Small intestine (tissue), 16 donors: ENCODE measurements around the gene MRPL43. TPM values are rescaled to one million over a fixed set of nuclear protein-coding genes. Genes with fewer than 3 reads are reported as not detected.
A peak's percentile ranks its signal among the peaks of the same experiment; 100 is the strongest.
"Not testable (repeated sequence)": the region's sequence is repeated elsewhere in the genome, so short reads cannot be mapped to it uniquely, and the experiment has no call there.

Source experiments
- DNase-seq, 2 donors: peaks; one replicate each; pipeline versions ENCODE4 v3.0.0 to v3.0.0-alpha.2; 2013
- FAIRE-seq: peaks from 2 replicates; lab custom pipeline; 2012; peaks lifted over from hg19 to GRCh38; lab: Jason Lieb, UNC
- H3K27ac ChIP-seq, 3 donors: one replicate each; pipeline ENCODE4 v1.5.1; 2013; ENCODE audit warnings: low read length in 2 of 3, mild to moderate bottlenecking in 2 of 3, control low read depth in 1 of 3, inconsistent platforms in 1 of 3, low read depth in 1 of 3, moderate library complexity in 1 of 3
- H3K27me3 ChIP-seq, 3 donors: one replicate each; pipeline ENCODE4 v1.6.1; 2013; ENCODE audit warnings: low read length in 3 of 3, inconsistent platforms in 1 of 3; ENCODE audit not compliant: control insufficient read depth in 3 of 3, insufficient read depth in 3 of 3
- H3K36me3 ChIP-seq, 3 donors: one replicate each; pipeline ENCODE4 v1.6.1; 2013; ENCODE audit warnings: low read length in 3 of 3, inconsistent platforms in 1 of 3, low read depth in 1 of 3, mild to moderate bottlenecking in 1 of 3, moderate library complexity in 1 of 3; ENCODE audit not compliant: control insufficient read depth in 3 of 3, insufficient read depth in 2 of 3
- H3K4me1 ChIP-seq, 3 donors: one replicate each; pipeline ENCODE4 v1.6.1; 2013; ENCODE audit warnings: low read length in 2 of 3, inconsistent platforms in 1 of 3, low read depth in 1 of 3, mild to moderate bottlenecking in 1 of 3, moderate library complexity in 1 of 3; ENCODE audit not compliant: control insufficient read depth in 3 of 3, insufficient read depth in 2 of 3
- H3K4me3 ChIP-seq, 3 donors: one replicate each; pipeline ENCODE4 v1.5.1; 2013; ENCODE audit warnings: low read length in 3 of 3, control low read depth in 1 of 3, inconsistent platforms in 1 of 3, low read depth in 1 of 3, mild to moderate bottlenecking in 1 of 3, moderate library complexity in 1 of 3
- H3K9me3 ChIP-seq, 2 donors: one replicate each; pipeline ENCODE4 v1.6.1; 2013; ENCODE audit warnings: low read depth in 1 of 2, low read length in 1 of 2; ENCODE audit not compliant: control insufficient read depth in 2 of 2, insufficient read depth in 1 of 2
- WGBS, 3 donors: extraction: QIAGEN DNeasy Blood & Tissue Kit; methylation state at CpG; one replicate each; pipeline ENCODE4 v1.1.7; 2013; 5-methylcytosine and 5-hydroxymethylcytosine counted together
- long read RNA-seq, 10 donors: transcript quantifications; one replicate each; lab custom pipeline, GENCODE V29; 2026
- polyA plus RNA-seq, 4 donors: library from polyadenylated mRNA; stranded (reverse) in 3 of 4; unstranded in 1 of 4; fragments of 200-250 nt in 3 of 4; fragments of 120-200 nt in 1 of 4; gene quantifications; one replicate each; pipeline versions ENCODE4 v1.2.1 to v1.2.3, GENCODE V29; 2013
- donor health status: healthy with polysubstance abuse.
- donor health status: control.
- donor health status: control.
- donor health status: Bipolar disorder and iron deficiency.
- donor health status: healthy.

The MRPL43 gene
- 100 to 1,000 TPM in 3 of 4 donors, 10 to 100 TPM in 1; 90.1 to 122 (median 107) TPM for polyA plus RNA-seq
- long read RNA-seq, donor 1, transcript MRPL43-213 (2 exons, 897 nt): minor isoform, 7 of 207 reads
- long read RNA-seq, donor 1, transcript MRPL43-201 (5 exons, 747 nt): minor isoform, 13 of 207 reads
- long read RNA-seq, donor 1, transcript MRPL43-203 (3 exons, 1,010 nt): major isoform, 58 of 207 reads
- long read RNA-seq, donor 1, transcript MRPL43-204 (6 exons, 894 nt): minor isoform, 8 of 207 reads
- long read RNA-seq, donor 1, partial matches to known transcripts: 102 of 207 reads
- long read RNA-seq, donor 1, other reads (novel, unspliced or antisense): 5 of 207 reads
- long read RNA-seq, donor 2, transcript MRPL43-203 (3 exons, 1,010 nt): major isoform, 11 of 18 reads
- long read RNA-seq, donor 2, partial matches to known transcripts: 0 of 18 reads
- long read RNA-seq, donor 2, other reads (novel, unspliced or antisense): 0 of 18 reads
- long read RNA-seq, donor 3, transcript MRPL43-203 (3 exons, 1,010 nt): major isoform, 18 of 59 reads
- long read RNA-seq, donor 3, partial matches to known transcripts: 36 of 59 reads
- long read RNA-seq, donor 3, other reads (novel, unspliced or antisense): 0 of 59 reads
- long read RNA-seq, donor 4, partial matches to known transcripts: 0 of 2 reads
- long read RNA-seq, donor 4, other reads (novel, unspliced or antisense): 0 of 2 reads
- long read RNA-seq, donor 5, transcript MRPL43-203 (3 exons, 1,010 nt): major isoform, 8 of 9 reads
- long read RNA-seq, donor 5, partial matches to known transcripts: 0 of 9 reads
- long read RNA-seq, donor 5, other reads (novel, unspliced or antisense): 0 of 9 reads
- long read RNA-seq, donor 6, transcript MRPL43-203 (3 exons, 1,010 nt): major isoform, 28 of 51 reads
- long read RNA-seq, donor 6, partial matches to known transcripts: 0 of 51 reads
- long read RNA-seq, donor 6, other reads (novel, unspliced or antisense): 5 of 51 reads
- long read RNA-seq, donor 7: 0 reads
- long read RNA-seq, donor 8, partial matches to known transcripts: 0 of 6 reads
- long read RNA-seq, donor 8, other reads (novel, unspliced or antisense): 0 of 6 reads
- long read RNA-seq, donor 9, transcript MRPL43-203 (3 exons, 1,010 nt): major isoform, 5 of 7 reads
- long read RNA-seq, donor 9, partial matches to known transcripts: 0 of 7 reads
- long read RNA-seq, donor 9, other reads (novel, unspliced or antisense): 0 of 7 reads
- long read RNA-seq, donor 10, transcript MRPL43-201 (5 exons, 747 nt): minor isoform, 7 of 74 reads
- long read RNA-seq, donor 10, transcript MRPL43-203 (3 exons, 1,010 nt): major isoform, 22 of 74 reads
- long read RNA-seq, donor 10, transcript MRPL43-204 (6 exons, 894 nt): minor isoform, 10 of 74 reads
- long read RNA-seq, donor 10, partial matches to known transcripts: 21 of 74 reads
- long read RNA-seq, donor 10, other reads (novel, unspliced or antisense): 0 of 74 reads

GRCh38 chr10:100986952-100987684 is at the start of gene MRPL43, which contains the start of gene TWNK:
Gene MRPL43, minus strand, starts transcription at chr10:100987497. Its CDS starts 54 bp downstream, at chr10:100987443.
Gene TWNK, plus strand, starts transcription at chr10:100987543. Its CDS starts 668 bp downstream, at chr10:100988211.
- Histone ChIP-seq H3K4me3 (peak within 1 kb of the TSS; percentile 80 to 92 (median 89)), H3K27me3 (no peaks in the 10 kb centered on the region), H3K27ac (peak within 1 kb of the TSS; percentile 67 to 83 (median 77)), H3K36me3 (peaks cover 2 to 77% (median 4%) of the 10 kb centered on the region in 3 donors), H3K9me3 (no peaks in the 10 kb centered on the region), H3K4me1 (peaks cover 3 to 28% (median 5%) of the 10 kb centered on the region in 3 donors)
- WGBS, 3 donors: 0 to 1% (median 1%) methylated on average over 61 to 75 of the region's 75 CpGs
- no peak for FAIRE-seq
- peak; percentile 84 to 94 for DNase-seq

GRCh38 chr10:101036726-101037125 is 49.4 kb upstream of the MRPL43 start:
- 56 to 72% (median 59%) methylated on average over 7 of the region's 7 CpGs for WGBS, 3 donors
- Histone ChIP-seq H3K4me1 (peaks cover 0 to 58% (median 5%) of the 10 kb centered on the region in 3 donors), H3K9me3 (no peaks in the 10 kb centered on the region), H3K4me3 (no peak overlapping the region), H3K27me3 (no peaks in the 10 kb centered on the region), H3K27ac (peak overlapping the region in 2 of 3 donors; percentile 24 to 78), H3K36me3 (peaks cover 4 to 73% (median 33%) of the 10 kb centered on the region in 3 donors)
- FAIRE-seq: no peak
- no peak for DNase-seq

GRCh38 chr10:101035916-101036702 is 48.8 kb upstream of the MRPL43 start:
- no peak overlapping the region for H3K4me3 ChIP-seq
- H3K27me3 ChIP-seq: no peaks in the 10 kb centered on the region
- peak overlapping the region in 2 of 3 donors; percentile 24 to 78 for H3K27ac ChIP-seq
- WGBS, 3 donors: 76 to 83% (median 76%) methylated on average over 10 of the region's 10 CpGs
- no peaks in the 10 kb centered on the region for H3K9me3 ChIP-seq
- DNase-seq (no peak), FAIRE-seq (no peak)
- H3K4me1 ChIP-seq: peaks cover 0 to 52% (median 5%) of the 10 kb centered on the region in 3 donors
- peaks cover 4 to 69% (median 33%) of the 10 kb centered on the region in 3 donors for H3K36me3 ChIP-seq

- Histone ChIP-seq H3K27ac (peak overlapping the region in 2 of 3 donors; percentile 0 to 78), H3K27me3 (no peaks in the 10 kb centered on the region), H3K4me1 (peaks cover 0 to 48% (median 5%) of the 10 kb centered on the region in 3 donors), H3K9me3 (no peaks in the 10 kb centered on the region), H3K36me3 (peaks cover 4 to 62% (median 33%) of the 10 kb centered on the region in 3 donors), H3K4me3 (peak overlapping the region in 1 of 3 donors; percentile 17)
- FAIRE-seq (no peak), DNase-seq (no peak)
- WGBS, 3 donors: 86 to 88% (median 87%) methylated on average over 7 of the region's 7 CpGs
These were observed 48.0 kb upstream of the MRPL43 start for GRCh38 chr10:101035314-101035713.

GRCh38 chr10:101034404-101034803 is 47.1 kb upstream of the MRPL43 start:
- Histone ChIP-seq H3K27ac (peak overlapping the region in 2 of 3 donors; percentile 35 to 100), H3K4me1 (peaks cover 0 to 53% (median 5%) of the 10 kb centered on the region in 3 donors), H3K4me3 (peak overlapping the region in 1 of 3 donors; percentile 17), H3K36me3 (peaks cover 4 to 56% (median 28%) of the 10 kb centered on the region in 3 donors)
- 27 to 67% (median 36%) methylated on average over 4 of the region's 4 CpGs for whole genome bisulfite sequencing, 3 donors
- not testable (repeated sequence) for FAIRE-seq, H3K27me3 ChIP-seq, H3K9me3 ChIP-seq
- peak; percentile 92 for DNase-seq

GRCh38 chr10:101033276-101033675 is 46.0 kb upstream of the MRPL43 start:
- 45 to 56% (median 49%) methylated on average over 3 of the region's 3 CpGs for WGBS, 3 donors
- H3K27me3 ChIP-seq: no peaks in the 10 kb centered on the region
- H3K27ac ChIP-seq: peak overlapping the region; percentile 96 to 100 (median 100)
- peak overlapping the region in 2 of 3 donors; percentile 93 to 94 for H3K4me3 ChIP-seq
- H3K36me3 ChIP-seq: peaks cover 4 to 51% (median 20%) of the 10 kb centered on the region in 3 donors
- no peaks in the 10 kb centered on the region for H3K9me3 ChIP-seq
- FAIRE-seq (no peak), DNase-seq (peak; percentile 55 to 70)
- peaks cover 0 to 62% (median 5%) of the 10 kb centered on the region in 3 donors for H3K4me1 ChIP-seq
